ENCODE data around the gene STXBP6.

DNA sequence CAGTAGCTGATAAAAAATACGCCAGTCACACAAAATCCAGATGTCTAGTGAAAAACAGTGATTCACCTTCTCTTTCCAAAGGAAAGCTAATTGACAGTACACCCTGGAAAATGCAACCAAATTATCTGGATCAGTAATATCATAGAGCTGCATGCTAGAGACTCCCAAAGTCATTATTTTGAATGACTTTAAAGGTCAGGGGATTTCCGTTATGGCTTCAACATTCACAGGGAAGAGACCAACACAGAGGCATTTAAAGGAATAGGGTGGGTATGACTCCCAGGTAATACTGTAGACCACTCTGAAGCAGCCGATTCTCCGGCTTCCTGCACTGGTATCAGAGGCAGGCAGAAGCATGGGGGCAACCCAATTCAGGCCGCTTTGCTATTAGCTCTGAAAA is 190.4 kb downstream of the STXBP6 start:
- TF ChIP-seq, protein P1, sequence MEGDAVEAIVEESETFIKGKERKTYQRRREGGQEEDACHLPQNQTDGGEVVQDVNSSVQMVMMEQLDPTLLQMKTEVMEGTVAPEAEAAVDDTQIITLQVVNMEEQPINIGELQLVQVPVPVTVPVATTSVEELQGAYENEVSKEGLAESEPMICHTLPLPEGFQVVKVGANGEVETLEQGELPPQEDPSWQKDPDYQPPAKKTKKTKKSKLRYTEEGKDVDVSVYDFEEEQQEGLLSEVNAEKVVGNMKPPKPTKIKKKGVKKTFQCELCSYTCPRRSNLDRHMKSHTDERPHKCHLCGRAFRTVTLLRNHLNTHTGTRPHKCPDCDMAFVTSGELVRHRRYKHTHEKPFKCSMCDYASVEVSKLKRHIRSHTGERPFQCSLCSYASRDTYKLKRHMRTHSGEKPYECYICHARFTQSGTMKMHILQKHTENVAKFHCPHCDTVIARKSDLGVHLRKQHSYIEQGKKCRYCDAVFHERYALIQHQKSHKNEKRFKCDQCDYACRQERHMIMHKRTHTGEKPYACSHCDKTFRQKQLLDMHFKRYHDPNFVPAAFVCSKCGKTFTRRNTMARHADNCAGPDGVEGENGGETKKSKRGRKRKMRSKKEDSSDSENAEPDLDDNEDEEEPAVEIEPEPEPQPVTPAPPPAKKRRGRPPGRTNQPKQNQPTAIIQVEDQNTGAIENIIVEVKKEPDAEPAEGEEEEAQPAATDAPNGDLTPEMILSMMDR (optimal IDR thresholded peaks at IDR 0.05 in 1 of 3, IDR thresholded peaks at IDR 0.05 in 1 of 3, conservative IDR thresholded peaks at IDR 0.05 in 1 of 3; ENCODE audit: extremely low read depth in 1 of 3, insufficient read depth in 2 of 3, low read length in 3 of 3), result no peak
- TF ChIP-seq EZH2 (IDR thresholded peaks at IDR 0.05; ENCODE audit: low read length), result no peak
